ENCODE data around the gene SORCS2.

Gene SORCS2

DNA sequence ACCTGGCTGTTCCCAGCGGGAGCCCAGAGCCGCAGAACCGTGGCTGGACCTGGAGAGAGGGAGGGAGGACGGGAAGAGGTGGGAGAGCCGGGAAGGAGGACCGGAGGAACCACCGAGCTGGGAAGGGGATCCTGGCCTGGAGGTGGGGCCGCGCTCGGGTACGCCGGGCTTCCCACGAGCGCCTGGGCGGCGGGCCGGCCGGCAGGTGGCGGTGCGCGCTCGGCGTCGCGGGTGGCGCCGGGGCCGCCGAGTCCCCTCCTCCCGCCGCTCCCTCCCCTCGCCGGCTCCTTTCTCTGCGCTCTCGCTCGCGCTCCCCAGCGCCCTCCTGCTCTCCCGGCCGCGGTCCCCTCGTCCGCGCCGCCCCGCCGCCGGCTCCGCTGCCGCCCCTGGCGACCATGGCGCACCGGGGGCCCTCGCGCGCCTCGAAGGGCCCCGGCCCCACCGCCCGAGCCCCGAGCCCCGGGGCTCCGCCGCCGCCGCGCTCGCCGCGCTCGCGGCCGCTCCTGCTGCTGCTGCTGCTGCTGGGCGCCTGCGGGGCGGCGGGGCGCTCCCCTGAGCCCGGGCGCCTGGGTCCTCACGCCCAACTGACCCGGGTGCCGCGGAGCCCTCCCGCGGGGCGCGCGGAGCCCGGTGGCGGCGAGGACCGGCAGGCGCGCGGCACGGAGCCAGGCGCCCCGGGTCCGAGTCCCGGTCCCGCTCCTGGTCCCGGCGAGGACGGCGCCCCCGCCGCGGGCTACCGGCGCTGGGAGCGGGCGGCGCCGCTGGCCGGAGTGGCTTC lies at the start of gene SORCS2:
Gene SORCS2, plus strand, starts transcription at position 287 of the 778 bp plus-strand sequence.
- peak; percentile 90 for DNase-seq (ENCODE audit: low spot score)

DNA sequence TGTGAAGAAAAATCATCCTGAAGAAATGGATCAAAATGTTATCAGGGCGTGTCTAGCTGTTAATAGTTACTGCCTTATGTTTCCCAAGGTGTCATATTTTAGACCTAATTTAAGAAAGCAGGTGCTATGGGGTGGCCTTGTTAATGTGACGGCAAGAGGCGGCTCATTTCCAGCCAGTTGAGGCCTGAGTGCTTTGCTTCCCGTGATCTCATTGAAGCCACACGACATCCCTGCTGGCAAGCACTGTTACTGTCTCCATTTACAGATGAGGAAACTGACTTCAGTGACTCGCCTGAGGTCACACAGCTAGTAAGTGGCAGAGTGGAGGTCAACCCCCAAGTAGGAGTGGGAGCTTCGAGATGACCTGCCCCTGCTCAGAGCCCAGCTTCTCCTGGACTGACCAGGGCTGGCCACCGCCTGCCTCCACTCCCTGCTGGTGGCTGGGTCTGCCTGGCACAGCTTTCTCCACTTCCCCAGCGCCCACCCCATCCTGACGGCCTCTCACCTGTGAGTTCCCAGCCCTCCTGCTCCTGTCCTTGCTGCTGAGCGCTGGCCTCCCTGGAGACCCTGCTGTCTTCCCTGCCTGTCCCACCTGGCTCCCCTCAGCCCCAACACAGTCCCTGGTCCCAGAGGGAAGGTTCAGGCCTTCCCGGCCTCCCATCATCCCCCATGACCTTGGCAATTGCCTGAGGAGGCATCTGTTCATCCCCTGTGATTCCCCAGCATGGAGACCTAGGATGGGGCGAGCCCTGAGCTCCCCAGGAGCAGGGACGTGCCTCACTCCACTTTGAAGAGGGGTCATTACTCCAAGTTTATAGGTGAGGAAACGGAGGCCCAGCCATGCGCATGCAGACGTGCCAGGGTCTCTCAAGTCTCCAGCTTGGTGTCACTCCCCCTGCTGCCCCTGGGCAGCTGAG lies 47.7 kb upstream of the SORCS2 start:
- no peak for DNase-seq (ENCODE audit: low spot score)

GRCh38 chr4:7145291-7145934 lies 46.9 kb upstream of the SORCS2 start:
- no peak for DNase-seq (ENCODE audit: low spot score)

GRCh38 chr4:7146059-7146785 lies 46.1 kb upstream of the SORCS2 start:
- no peak for DNase-seq (ENCODE audit: low spot score)

GRCh38 chr4:7146786-7147115 lies 45.6 kb upstream of the SORCS2 start:
- no peak for DNase-seq (ENCODE audit: low spot score)

GRCh38 chr4:7147261-7147660 lies 45.1 kb upstream of the SORCS2 start:
- no peak for DNase-seq (ENCODE audit: low spot score)

- DNase-seq (ENCODE audit: low spot score): no peak
Observed at GRCh38 chr4:7147661-7148310, 44.6 kb upstream of the SORCS2 start.

GRCh38 chr4:7148337-7148736 lies 44.0 kb upstream of the SORCS2 start:
- no peak for DNase-seq (ENCODE audit: low spot score)

DNA sequence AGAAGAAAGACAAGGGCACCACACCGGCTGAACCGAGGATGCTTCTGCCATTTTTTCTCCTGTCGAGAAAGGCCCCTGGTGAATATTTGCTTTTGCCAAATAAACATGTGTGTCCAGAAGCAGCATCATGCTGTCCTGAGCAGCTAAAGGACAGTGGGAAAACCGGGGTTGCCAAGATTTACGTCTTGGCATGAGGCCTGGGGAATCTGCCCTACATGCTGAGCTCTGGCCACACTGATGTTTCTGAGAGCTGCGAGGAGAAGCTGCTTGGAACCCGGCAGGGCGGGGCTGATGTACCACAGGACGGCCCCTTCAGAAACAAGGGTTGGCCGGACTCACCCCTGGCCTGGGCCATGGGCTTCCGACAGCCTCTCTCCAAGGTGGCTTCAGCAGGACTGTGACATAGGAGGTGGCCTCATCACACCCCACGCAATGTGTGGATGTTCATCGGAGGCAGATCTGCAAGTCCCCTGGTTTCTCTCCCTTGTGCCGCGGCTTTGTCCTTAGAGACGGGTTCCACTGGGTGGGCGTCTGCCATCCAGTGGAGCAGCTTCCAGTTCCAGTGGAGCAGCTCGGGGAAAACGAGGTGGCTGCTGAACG lies 42.2 kb upstream of the SORCS2 start:
- no peak for DNase-seq (ENCODE audit: low spot score)

DNA sequence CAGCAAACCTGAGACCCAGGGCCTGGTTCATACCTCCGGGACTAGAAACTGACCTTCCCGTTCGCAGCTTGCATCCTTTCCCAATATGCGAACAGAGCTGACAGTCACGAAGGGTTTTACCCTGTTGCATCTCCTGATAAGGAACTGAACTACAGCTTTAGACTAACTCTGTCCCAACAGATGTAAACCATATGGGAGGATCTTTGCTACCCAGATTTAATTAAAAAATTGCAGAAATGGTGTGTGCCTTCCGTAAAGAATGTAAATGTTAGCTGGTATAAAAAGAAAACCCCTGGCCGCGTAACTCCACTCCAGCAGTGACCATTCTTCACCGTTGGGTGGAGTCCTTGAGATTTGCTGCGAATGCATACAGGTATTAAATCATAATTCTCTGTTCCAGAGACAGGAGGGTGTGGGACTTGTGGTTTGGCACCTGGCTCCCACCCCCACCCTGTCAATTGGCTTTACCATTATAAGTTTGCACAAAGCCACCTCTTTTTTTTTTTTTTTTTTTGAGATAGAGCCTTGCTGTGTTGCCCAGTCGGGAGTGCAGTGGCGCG lies 40.6 kb upstream of the SORCS2 start:
- no peak for DNase-seq (ENCODE audit: low spot score)

- no peak for DNase-seq (ENCODE audit: low spot score)
Observed at GRCh38 chr4:7153711-7154110, 38.6 kb upstream of the SORCS2 start.

GRCh38 chr4:7154351-7154981 lies 37.9 kb upstream of the SORCS2 start:
- no peak for DNase-seq (ENCODE audit: low spot score)

DNA sequence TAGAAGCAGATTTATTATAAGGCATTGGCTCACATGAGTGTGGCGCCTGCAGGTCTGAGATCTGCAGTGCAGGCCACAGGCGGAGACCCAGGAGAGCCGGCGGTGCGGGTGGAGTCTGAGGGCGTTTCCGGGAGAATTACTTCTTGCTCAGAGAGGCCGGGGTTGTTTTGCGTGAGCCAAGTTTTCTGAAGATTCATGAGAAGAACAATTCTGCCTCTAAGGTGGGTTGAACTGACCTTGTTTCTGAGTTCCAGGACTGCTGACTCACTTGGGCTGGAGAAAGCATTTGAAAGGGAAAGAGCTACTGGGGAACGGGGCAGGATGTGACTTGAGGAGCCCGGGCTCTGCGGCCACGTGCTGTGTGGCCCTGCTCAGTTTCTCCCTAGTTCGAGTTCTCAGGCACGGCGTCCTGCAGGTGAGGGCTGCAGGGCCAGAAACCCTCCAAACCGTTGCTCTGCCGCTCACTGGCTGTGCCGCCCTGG lies 36.7 kb upstream of the SORCS2 start:
- DNase-seq (ENCODE audit: low spot score): no peak

DNA sequence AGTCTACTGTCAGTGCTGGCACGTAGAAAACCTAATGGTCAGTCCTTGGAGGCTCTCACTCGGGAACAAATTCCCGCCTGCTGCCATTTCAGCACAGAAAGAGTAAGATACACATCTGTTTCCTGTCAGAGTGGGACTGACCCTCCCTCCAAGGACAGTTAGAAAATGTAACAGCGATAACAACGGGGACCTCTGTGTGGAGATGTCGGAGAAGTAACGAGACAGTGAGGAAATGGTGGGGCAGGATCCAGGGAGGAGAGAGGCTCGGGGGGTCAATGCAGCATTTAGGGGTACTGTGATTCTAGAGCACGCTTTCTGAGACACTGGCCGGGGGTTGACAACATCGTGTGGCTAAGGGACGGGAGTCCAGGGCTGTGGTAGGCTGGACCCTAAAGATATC lies 36.0 kb upstream of the SORCS2 start:
- DNase-seq (ENCODE audit: low spot score): no peak

DNA sequence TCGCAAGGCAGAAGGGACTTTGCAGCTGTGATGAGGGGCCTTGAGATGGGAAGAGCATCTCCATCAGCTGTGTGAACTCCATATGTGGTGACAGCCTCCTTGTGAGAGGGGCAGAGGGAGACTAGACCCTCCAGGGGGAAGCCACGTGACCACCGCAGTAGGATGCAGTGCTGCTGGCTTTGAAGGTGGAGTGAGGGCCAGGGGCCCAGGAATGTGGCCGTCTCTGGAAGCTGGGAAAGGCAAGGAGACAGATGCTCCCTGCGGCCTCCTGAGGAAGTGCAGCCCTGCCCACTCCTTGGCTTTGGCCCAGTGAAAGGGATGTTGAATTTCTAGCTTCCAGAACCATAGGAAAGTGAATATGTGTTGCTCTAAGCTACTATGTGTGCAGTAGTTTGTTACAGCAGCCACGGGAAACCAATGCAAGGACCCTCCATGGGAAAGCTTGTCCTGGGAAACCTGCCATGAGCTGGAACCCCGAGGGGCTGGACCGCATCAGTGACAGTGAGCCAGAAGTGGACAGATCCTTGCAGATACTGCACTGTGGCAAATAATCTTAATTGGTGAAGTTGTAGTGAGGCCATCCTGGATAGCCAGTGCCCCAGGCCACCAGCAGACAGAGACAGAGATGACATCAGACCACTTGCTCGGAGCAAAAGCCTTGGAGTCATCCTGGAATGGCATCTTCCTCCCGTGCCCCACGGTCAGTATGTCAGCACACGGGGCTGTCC lies 35.4 kb upstream of the SORCS2 start:
- DNase-seq (ENCODE audit: low spot score): peak; percentile 69

DNA sequence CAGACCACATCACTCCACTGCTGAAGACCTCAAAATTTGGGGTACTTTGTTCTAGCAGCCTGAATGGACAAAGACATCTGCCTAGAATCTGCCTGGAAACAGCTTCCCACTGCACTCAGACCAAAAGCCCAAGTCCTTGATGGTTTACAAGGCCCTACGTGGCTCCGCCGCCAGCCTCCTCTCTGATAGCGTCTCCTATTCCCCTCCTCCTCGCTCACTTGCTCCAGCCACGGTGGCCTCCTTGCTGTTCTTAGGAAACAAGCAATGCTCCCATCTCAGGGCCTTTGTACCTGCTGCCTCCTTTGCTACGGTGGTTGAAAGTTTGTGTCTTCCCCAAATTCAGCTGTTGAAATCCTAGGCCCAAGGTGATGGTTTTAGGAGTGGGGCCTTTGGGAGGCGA lies 34.7 kb upstream of the SORCS2 start:
- no peak for DNase-seq (ENCODE audit: low spot score)

DNA sequence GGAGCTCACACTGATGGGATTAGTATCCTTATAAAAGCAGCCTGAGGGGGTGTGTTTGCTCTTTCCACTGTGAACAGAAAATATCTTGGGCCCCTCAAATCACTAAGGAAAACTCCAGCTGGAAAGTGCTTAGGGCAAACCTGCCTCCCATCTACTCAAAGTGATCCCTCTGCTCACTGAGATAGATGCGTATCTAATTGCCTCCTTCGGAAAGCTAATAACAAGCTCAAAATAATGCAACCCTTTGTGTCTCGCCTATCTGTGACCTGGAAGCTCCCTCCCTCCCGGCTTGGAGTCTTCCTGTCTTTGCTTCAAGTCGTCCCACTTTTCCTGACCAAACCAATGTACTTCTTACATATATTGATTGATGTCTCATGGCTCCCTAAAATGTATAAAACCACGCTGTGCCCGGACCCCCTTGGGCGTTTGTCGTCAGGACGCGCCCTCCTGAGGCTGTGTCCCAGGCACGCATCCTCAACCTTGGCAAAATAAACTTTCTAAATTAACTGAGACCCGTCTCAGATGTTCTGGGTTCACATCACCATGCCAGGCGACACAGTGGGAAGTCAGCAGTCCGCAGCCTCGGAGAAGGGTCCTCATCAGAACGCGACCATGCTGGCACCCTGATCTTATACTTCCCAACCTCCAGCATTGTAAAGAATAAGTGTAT lies 34.1 kb upstream of the SORCS2 start:
- no peak for DNase-seq (ENCODE audit: low spot score)

DNA sequence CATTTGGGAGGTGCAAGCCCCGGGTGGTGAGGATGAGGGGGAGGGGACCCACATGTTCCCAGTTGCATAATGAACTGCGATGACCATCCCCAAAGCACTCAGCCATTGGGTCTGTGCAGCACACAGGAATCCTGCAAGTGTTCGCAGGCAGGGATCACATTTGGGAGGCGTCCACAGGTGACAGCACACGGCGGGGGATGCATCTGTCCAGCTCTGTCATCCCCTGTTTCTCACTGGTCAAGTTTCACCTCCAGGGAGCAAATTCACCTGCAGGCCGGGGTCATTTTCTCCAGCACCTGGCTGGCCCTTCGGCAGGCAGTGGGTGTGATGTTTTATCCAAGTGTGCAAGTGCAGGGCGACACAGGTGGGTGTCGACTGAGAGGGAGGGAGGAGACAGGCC lies 33.3 kb upstream of the SORCS2 start:
- DNase-seq (ENCODE audit: low spot score): no peak

GRCh38 chr4:7159923-7160322 lies 32.4 kb upstream of the SORCS2 start:
- no peak for DNase-seq (ENCODE audit: low spot score)

Measured in AG08396 (cell line).